HEK293 (cell line): ENCODE data around the gene SCRN1.

Experiments
- CTCF ChIA-PET: fragments of 350-600 bp; formaldehyde crosslinking; extraction: SDS; loops from one replicate; lab custom pipeline; 2021; ENCODE audit warnings: antibody characterized with exemption; lab: Yijun Ruan, JAX
- POLR2A ChIA-PET: fragments of 300-600 bp; formaldehyde crosslinking; extraction: SDS; loops from one replicate; lab custom pipeline; 2020; ENCODE audit warnings: antibody characterized with exemption, inconsistent platforms; lab: Yijun Ruan, JAX
- H3K27ac ChIP-seq: fragments of 200-500 bp; sonication (Bioruptor generic); 2 replicates; pipeline ENCODE4 v1.5.1; 2014; ENCODE audit warnings: low read depth, low read length, control low read depth, inconsistent platforms; ENCODE audit errors: extremely low read depth
- H3K36me3 ChIP-seq, 2 experiments: fragments of 200-500 bp in 1 of 2; sonication (Bioruptor generic) in 1 of 2; 1 replicate in 1 of 2; 2 replicates in 1 of 2; pipeline ENCODE4 v1.5.1; 2014 to 2017; ENCODE audit warnings: inconsistent platforms in 2 of 2, low read length in 2 of 2; ENCODE audit not compliant: control insufficient read depth in 2 of 2, insufficient read depth in 1 of 2
- H3K4me1 ChIP-seq: fragments of 200-500 bp; sonication (Bioruptor generic); 2 replicates; pipeline ENCODE4 v1.5.1; 2014; ENCODE audit warnings: mild to moderate bottlenecking, low read length, inconsistent platforms; ENCODE audit not compliant: control insufficient read depth, insufficient read depth
- H3K4me3 ChIP-seq: 2 replicates; pipeline ENCODE4 v1.5.1; 2011; ENCODE audit warnings: low read depth, mild to moderate bottlenecking, control low read depth, low read length, moderate library complexity
- H3K9me3 ChIP-seq: fragments of 200-500 bp; sonication (Bioruptor generic); 2 replicates; pipeline ENCODE4 v1.5.1; 2014; ENCODE audit warnings: low read depth, low read length, inconsistent platforms; ENCODE audit not compliant: control insufficient read depth, insufficient read depth
- GLI2 ChIP-seq: fragments of 450-650 bp; formaldehyde crosslinking; IDR thresholded peaks from 2 replicates; pipeline ENCODE4; 2017; ENCODE audit warnings: missing biosample characterization, missing genetic modification characterization, low read depth, borderline replicate concordance
- KLF10 ChIP-seq: fragments of 450-650 bp; IDR thresholded peaks from 2 replicates; pipeline ENCODE4 v1.5.1; 2018; ENCODE audit warnings: missing biosample characterization, mild to moderate bottlenecking, missing genetic modification characterization
- RBAK ChIP-seq: fragments of 450-650 bp; formaldehyde crosslinking; IDR thresholded peaks from 2 replicates; pipeline ENCODE4 v1.5.1; 2016; ENCODE audit warnings: missing biosample characterization, missing genetic modification characterization
- SETDB1 ChIP-seq: IDR thresholded peaks from one replicate; pipeline ENCODE4 v1.6.1; 2017; ENCODE audit warnings: mild to moderate bottlenecking, low read length, moderate library complexity, mixed read lengths; ENCODE audit not compliant: insufficient read length
- ZBTB49 ChIP-seq: fragments of 450-650 bp; formaldehyde crosslinking; IDR thresholded peaks from 2 replicates; pipeline ENCODE4 v1.5.1; 2016; ENCODE audit warnings: missing biosample characterization, missing genetic modification characterization, low read depth
- ZBTB6 ChIP-seq: fragments of 450-650 bp; formaldehyde crosslinking; IDR thresholded peaks from 2 replicates; pipeline ENCODE4 v1.5.1; 2017; ENCODE audit warnings: missing biosample characterization, missing genetic modification characterization
- ZFP3 ChIP-seq: fragments of 450-650 bp; formaldehyde crosslinking; IDR thresholded peaks from 2 replicates; pipeline ENCODE4 v1.5.1; 2016; ENCODE audit warnings: low read depth, missing biosample characterization, missing genetic modification characterization
- ZFP41 ChIP-seq: fragments of 450-650 bp; formaldehyde crosslinking; IDR thresholded peaks from 2 replicates; pipeline ENCODE4 v1.5.1; 2016; ENCODE audit warnings: missing biosample characterization, missing genetic modification characterization, borderline replicate concordance
- ZNF146 ChIP-seq: fragments of 450-650 bp; formaldehyde crosslinking; IDR thresholded peaks from 2 replicates; pipeline ENCODE4 v1.5.1; 2016; ENCODE audit warnings: missing biosample characterization, missing genetic modification characterization
- ZNF155 ChIP-seq: fragments of 450-650 bp; formaldehyde crosslinking; IDR thresholded peaks from 2 replicates; pipeline ENCODE4 v1.5.1; 2016; ENCODE audit warnings: missing biosample characterization, missing genetic modification characterization
- ZNF221 ChIP-seq: fragments of 450-650 bp; formaldehyde crosslinking; IDR thresholded peaks from 2 replicates; pipeline ENCODE4 v1.5.1; 2017; ENCODE audit warnings: missing biosample characterization, missing genetic modification characterization, borderline replicate concordance
- ZNF280D ChIP-seq: fragments of 450-650 bp; formaldehyde crosslinking; IDR thresholded peaks from 2 replicates; pipeline ENCODE4 v1.5.1; 2016; ENCODE audit warnings: missing biosample characterization, missing genetic modification characterization
- ZNF302 ChIP-seq: fragments of 450-650 bp; formaldehyde crosslinking; IDR thresholded peaks from 2 replicates; pipeline ENCODE4 v1.5.1; 2016; ENCODE audit warnings: missing biosample characterization, missing genetic modification characterization, low read depth
- ZNF366 ChIP-seq: fragments of 450-650 bp; formaldehyde crosslinking; conservative IDR thresholded peaks from 2 replicates; pipeline ENCODE4 v1.5.1; 2016; ENCODE audit warnings: missing biosample characterization, missing genetic modification characterization
- ZNF488 ChIP-seq: fragments of 450-650 bp; formaldehyde crosslinking; IDR thresholded peaks from 2 replicates; pipeline ENCODE4 v1.5.1; 2016; ENCODE audit warnings: missing biosample characterization, missing genetic modification characterization
- ZNF501 ChIP-seq: fragments of 450-650 bp; formaldehyde crosslinking; IDR thresholded peaks from 2 replicates; pipeline ENCODE4 v1.5.1; 2016; ENCODE audit warnings: missing biosample characterization, missing genetic modification characterization
- ZNF549 ChIP-seq: fragments of 450-650 bp; IDR thresholded peaks from 2 replicates; pipeline ENCODE4 v1.5.1; 2018; ENCODE audit warnings: missing biosample characterization, missing genetic modification characterization, mild to moderate bottlenecking, inconsistent platforms, moderate library complexity
- ZNF560 ChIP-seq: fragments of 450-650 bp; formaldehyde crosslinking; IDR thresholded peaks from 2 replicates; pipeline ENCODE4 v1.5.1; 2017; ENCODE audit warnings: missing biosample characterization, missing genetic modification characterization, borderline replicate concordance
- ZNF561 ChIP-seq: fragments of 450-650 bp; IDR thresholded peaks from 2 replicates; pipeline ENCODE4 v1.5.1; 2018; ENCODE audit warnings: missing biosample characterization, missing genetic modification characterization, borderline replicate concordance
- ZSCAN30 ChIP-seq: fragments of 450-650 bp; IDR thresholded peaks from 2 replicates; pipeline ENCODE4 v1.5.1; 2018; ENCODE audit warnings: missing biosample characterization, mild to moderate bottlenecking, missing genetic modification characterization, moderate library complexity

Gene SCRN1

GRCh38 chr7:30001998-30002397, 12.4 kb upstream of the SCRN1 start:
- TF ChIP-seq ZBTB49 (tag by site-specific recombination): no peak
- Histone ChIP-seq H3K4me3 (no peak overlapping the region), H3K9me3 (no peaks in the 10 kb centered on the region), H3K4me1 (peaks cover 5% of the 10 kb centered on the region; the same call in 1 of the 2 replicates), H3K36me3 (no peaks in the 10 kb centered on the region), H3K27ac (no peak overlapping the region)
- POLR2A ChIA-PET: no interaction called here
- CTCF ChIA-PET: interaction anchor here (0.6 to 0.8 kb wide), 3 partner anchors 59 to 1122 kb away, joined by 3 to 4 read pairs (median 4); no protein-coding TSS in a partner anchor

GRCh38 chr7:29998489-29998888, 8.9 kb upstream of the SCRN1 start:
- ChIA-PET POLR2A (no interaction called here), CTCF (no interaction called here)
- Histone ChIP-seq H3K4me1 (no peaks in the 10 kb centered on the region), H3K36me3 (no peaks in the 10 kb centered on the region; a peak in 1 of 3 replicates), H3K27ac (no peak overlapping the region), H3K9me3 (no peaks in the 10 kb centered on the region), H3K4me3 (no peak overlapping the region)
- TF ChIP-seq ZSCAN30 (no peak), SETDB1 (no peak), KLF10 (tag by site-specific recombination) (no peak), ZFP3 (tag by site-specific recombination) (no peak), ZNF221 (tag by site-specific recombination) (no peak), GLI2 (tag by site-specific recombination) (no peak), ZNF302 (tag by site-specific recombination) (no peak), ZNF560 (tag by site-specific recombination) (no peak), ZNF155 (tag by site-specific recombination) (no peak), ZNF366 (tag by site-specific recombination) (no peak), ZBTB6 (tag by site-specific recombination) (no peak), ZNF561 (tag by site-specific recombination) (no peak), ZNF549 (tag by site-specific recombination) (no peak), RBAK (no peak), ZNF488 (no peak)

GRCh38 chr7:29996321-29996720, 6.7 kb upstream of the SCRN1 start:
- Histone ChIP-seq H3K27ac (no peak overlapping the region), H3K4me3 (no peak overlapping the region), H3K9me3 (no peaks in the 10 kb centered on the region), H3K36me3 (no peaks in the 10 kb centered on the region; a peak in 1 of 3 replicates), H3K4me1 (no peaks in the 10 kb centered on the region)
- POLR2A ChIA-PET: no interaction called here
- peak; percentile 39; the same call in 1 of the 2 replicates for TF ChIP-seq ZNF280D (tag by site-specific recombination)
- no peak for TF ChIP-seq ZNF501
- TF ChIP-seq SETDB1: peak; percentile 44
- TF ChIP-seq ZFP41 (tag by site-specific recombination): no peak
- TF ChIP-seq ZNF146: no peak
- CTCF ChIA-PET: interaction anchor here (0.9 kb wide), 1 partner anchor 64 kb away, joined by 3 read pairs; no protein-coding TSS in a partner anchor
